Panc1 (cell line): Measurements from ENCODE around the gene NXPH1. TPM values are rescaled to one million over a fixed set of nuclear protein-coding genes. Genes with fewer than 3 reads are reported as not detected.

Experiments used
- ATAC-seq: fragments of 200-7000 bp; cut with Tn5 transposase; 2 replicates; pipeline ENCODE4 v1.9.1; 2020; ENCODE audit warnings: mild to moderate bottlenecking, moderate library complexity
- BruUV-seq: library from RNA; stranded (reverse); fragments of 400-500 nt; replicated peaks from 2 replicates; lab custom pipeline; 2021; lab: Mats Ljungman, UMichigan
- CTCF ChIA-PET: fragments of 300-600 bp; sonication (Branson Sonifier 250); formaldehyde crosslinking; loops from one replicate; lab custom pipeline; 2022; ENCODE audit warnings: antibody characterized with exemption; lab: Charles Lee
- POLR2A ChIA-PET: fragments of 300-600 bp; sonication (Branson Sonifier 250); formaldehyde crosslinking; loops from one replicate; lab custom pipeline; 2022; ENCODE audit warnings: antibody characterized with exemption; lab: Charles Lee
- DNase-seq: peaks from one replicate; pipeline ENCODE4 v3.0.0-alpha.2; 2010; ENCODE audit warnings: low read depth, low spot score
- H3K27ac ChIP-seq: 2 replicates; pipeline ENCODE4 v1.5.1; 2011; ENCODE audit warnings: mild to moderate bottlenecking, low read length, inconsistent platforms
- H3K27me3 ChIP-seq: fragments of 200-500 bp; sonication (Bioruptor generic); 2 replicates; pipeline ENCODE4 v1.6.0; 2014; ENCODE audit warnings: low read length, inconsistent platforms; ENCODE audit not compliant: control insufficient read depth, insufficient read depth
- H3K36me3 ChIP-seq: fragments of 200-500 bp; sonication (Bioruptor generic); 2 replicates; pipeline ENCODE4 v1.5.1; 2014; ENCODE audit warnings: inconsistent platforms, mild to moderate bottlenecking, low read length, moderate library complexity; ENCODE audit not compliant: control insufficient read depth, insufficient read depth
- H3K4me1 ChIP-seq: 2 replicates; pipeline ENCODE4 v1.5.1; 2011; ENCODE audit warnings: inconsistent platforms, mild to moderate bottlenecking, low read length, moderate library complexity; ENCODE audit not compliant: control insufficient read depth, insufficient read depth
- H3K4me3 ChIP-seq, 2 experiments: 2 replicates each; pipeline ENCODE4 v1.5.1; 2011 to 2012; ENCODE audit warnings: low read depth in 2 of 2, low read length in 2 of 2, mild to moderate bottlenecking in 2 of 2, inconsistent platforms in 1 of 2, moderate library complexity in 1 of 2
- H3K9me3 ChIP-seq: fragments of 200-500 bp; sonication (Bioruptor generic); 2 replicates; pipeline ENCODE4 v1.5.1; 2014; ENCODE audit warnings: low read depth, mild to moderate bottlenecking, inconsistent platforms, low read length, moderate library complexity; ENCODE audit not compliant: control insufficient read depth, insufficient read depth
- POLR2AphosphoS5 ChIP-seq: IDR thresholded peaks from 2 replicates; pipeline ENCODE4 v1.6.1; 2012; ENCODE audit warnings: mild to moderate bottlenecking, low read depth, low read length, moderate library complexity
- SIN3A ChIP-seq: IDR thresholded peaks from 2 replicates; pipeline ENCODE4 v1.6.1; 2012; ENCODE audit warnings: low read depth, mild to moderate bottlenecking, low read length, moderate library complexity, borderline replicate concordance; ENCODE audit not compliant: insufficient read depth
- TCF7L2 ChIP-seq: IDR thresholded peaks from 2 replicates; pipeline ENCODE4 v1.6.1; 2011; ENCODE audit warnings: mild to moderate bottlenecking, low read depth, low read length, inconsistent platforms
- in situ Hi-C: cut with HindIII; loops from 2 replicates; pipeline ENCODE4 v1.10.0; 2016; ENCODE audit warnings: low sequenced_read_pairs, low pct_unique_long_range_greater_than_20kb
- intact Hi-C: fragments of 100-400 bp; cut with micrococcal nuclease; formaldehyde crosslinking; loops from one replicate; pipeline ENCODE4 v1.10.0; 2022; ENCODE audit not compliant: unreplicated experiment
- total RNA-seq: library from RNA; stranded (reverse); gene quantifications from one replicate; pipeline ENCODE4 v1.2.1, GENCODE V29; 2021; ENCODE audit not compliant: unreplicated experiment
- TF ChIP-seq, protein P1 (sequence below), 2 experiments: IDR thresholded peaks; 2 replicates each; pipeline ENCODE4 v1.6.1; 2011 to 2012; ENCODE audit warnings: low read depth in 2 of 2, control low read depth in 1 of 2, low read length in 1 of 2, mild to moderate bottlenecking in 1 of 2, moderate library complexity in 1 of 2; ENCODE audit not compliant: insufficient read depth in 1 of 2
- TF ChIP-seq, protein P2 (sequence below): fragments of 450-650 bp; IDR thresholded peaks from 2 replicates; pipeline ENCODE4 v1.5.1; 2017; ENCODE audit warnings: mild to moderate bottlenecking

Gene NXPH1
- total RNA-seq, 1 experiment from 2014 or later, result not detected

DNA sequence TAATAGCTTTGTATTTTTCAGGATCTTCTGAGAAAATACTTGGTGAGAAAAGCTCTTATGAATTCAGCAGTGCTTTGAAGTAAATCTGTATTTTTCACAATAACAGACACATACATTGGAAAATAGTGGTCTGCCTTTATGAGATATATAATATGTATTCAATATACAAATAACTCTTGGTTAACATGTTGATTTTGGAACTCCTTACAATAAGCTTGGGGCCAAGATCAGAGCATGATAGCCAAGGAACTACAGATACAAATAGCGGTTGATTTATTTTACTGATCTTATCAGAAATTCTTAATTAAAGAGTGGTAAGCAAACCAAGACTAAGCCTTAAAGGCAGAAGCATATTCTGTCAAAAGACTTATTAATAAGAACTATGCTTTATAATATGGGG lies 24.5 kb upstream of the NXPH1 start:
- intact Hi-C loops, result no loop called here
- BruUV-seq, result no TSS peak
- DNase-seq, result no peak
- ATAC-seq, result no peak
- Histone ChIP-seq H3K9me3 (no peaks in the 10 kb centered on the region), H3K27ac (no peak overlapping the region), H3K36me3 (no peaks in the 10 kb centered on the region), H3K27me3 (no peaks in the 10 kb centered on the region), H3K4me3 (no peak overlapping the region), H3K4me1 (no peaks in the 10 kb centered on the region)
- in situ Hi-C loops, result no loop called here
- TF ChIP-seq POLR2AphosphoS5 (no peak), SIN3A (no peak), TCF7L2 (no peak)
- TF ChIP-seq, protein P1, sequence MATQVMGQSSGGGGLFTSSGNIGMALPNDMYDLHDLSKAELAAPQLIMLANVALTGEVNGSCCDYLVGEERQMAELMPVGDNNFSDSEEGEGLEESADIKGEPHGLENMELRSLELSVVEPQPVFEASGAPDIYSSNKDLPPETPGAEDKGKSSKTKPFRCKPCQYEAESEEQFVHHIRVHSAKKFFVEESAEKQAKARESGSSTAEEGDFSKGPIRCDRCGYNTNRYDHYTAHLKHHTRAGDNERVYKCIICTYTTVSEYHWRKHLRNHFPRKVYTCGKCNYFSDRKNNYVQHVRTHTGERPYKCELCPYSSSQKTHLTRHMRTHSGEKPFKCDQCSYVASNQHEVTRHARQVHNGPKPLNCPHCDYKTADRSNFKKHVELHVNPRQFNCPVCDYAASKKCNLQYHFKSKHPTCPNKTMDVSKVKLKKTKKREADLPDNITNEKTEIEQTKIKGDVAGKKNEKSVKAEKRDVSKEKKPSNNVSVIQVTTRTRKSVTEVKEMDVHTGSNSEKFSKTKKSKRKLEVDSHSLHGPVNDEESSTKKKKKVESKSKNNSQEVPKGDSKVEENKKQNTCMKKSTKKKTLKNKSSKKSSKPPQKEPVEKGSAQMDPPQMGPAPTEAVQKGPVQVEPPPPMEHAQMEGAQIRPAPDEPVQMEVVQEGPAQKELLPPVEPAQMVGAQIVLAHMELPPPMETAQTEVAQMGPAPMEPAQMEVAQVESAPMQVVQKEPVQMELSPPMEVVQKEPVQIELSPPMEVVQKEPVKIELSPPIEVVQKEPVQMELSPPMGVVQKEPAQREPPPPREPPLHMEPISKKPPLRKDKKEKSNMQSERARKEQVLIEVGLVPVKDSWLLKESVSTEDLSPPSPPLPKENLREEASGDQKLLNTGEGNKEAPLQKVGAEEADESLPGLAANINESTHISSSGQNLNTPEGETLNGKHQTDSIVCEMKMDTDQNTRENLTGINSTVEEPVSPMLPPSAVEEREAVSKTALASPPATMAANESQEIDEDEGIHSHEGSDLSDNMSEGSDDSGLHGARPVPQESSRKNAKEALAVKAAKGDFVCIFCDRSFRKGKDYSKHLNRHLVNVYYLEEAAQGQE (IDR thresholded peaks at IDR 0.05; ENCODE audit: insufficient read depth in 1 of 2, low read depth in 2 of 2, low read length in 1 of 2), result no peak
- TF ChIP-seq, protein P2, sequence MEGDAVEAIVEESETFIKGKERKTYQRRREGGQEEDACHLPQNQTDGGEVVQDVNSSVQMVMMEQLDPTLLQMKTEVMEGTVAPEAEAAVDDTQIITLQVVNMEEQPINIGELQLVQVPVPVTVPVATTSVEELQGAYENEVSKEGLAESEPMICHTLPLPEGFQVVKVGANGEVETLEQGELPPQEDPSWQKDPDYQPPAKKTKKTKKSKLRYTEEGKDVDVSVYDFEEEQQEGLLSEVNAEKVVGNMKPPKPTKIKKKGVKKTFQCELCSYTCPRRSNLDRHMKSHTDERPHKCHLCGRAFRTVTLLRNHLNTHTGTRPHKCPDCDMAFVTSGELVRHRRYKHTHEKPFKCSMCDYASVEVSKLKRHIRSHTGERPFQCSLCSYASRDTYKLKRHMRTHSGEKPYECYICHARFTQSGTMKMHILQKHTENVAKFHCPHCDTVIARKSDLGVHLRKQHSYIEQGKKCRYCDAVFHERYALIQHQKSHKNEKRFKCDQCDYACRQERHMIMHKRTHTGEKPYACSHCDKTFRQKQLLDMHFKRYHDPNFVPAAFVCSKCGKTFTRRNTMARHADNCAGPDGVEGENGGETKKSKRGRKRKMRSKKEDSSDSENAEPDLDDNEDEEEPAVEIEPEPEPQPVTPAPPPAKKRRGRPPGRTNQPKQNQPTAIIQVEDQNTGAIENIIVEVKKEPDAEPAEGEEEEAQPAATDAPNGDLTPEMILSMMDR, result no peak
- ChIA-PET CTCF (no interaction called here), POLR2A (no interaction called here)

DNA sequence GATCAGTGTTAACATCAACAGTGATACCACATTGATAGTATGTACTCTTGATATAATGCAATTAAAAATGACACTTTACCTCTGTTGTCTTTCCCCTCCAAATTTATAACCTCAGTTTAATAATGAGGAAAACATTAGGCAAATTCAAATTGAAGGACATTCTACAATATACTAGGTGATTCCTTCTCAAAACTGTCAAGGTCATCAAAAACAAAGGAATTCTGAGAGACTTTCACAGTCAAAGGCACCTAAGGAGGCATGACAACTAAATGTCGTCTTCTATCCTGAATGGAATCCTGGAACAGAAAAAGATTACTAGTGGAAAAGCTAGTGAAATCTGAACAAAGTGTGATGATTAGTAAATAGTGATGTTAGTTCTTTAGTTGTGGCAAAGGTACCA lies 22.3 kb upstream of the NXPH1 start:
- in situ Hi-C loops, result no loop called here
- CTCF ChIA-PET, result no interaction called here

More for the DNA sequence above, 22.3 kb upstream of the NXPH1 start:
- TF ChIP-seq POLR2AphosphoS5 (no peak), SIN3A (no peak), TCF7L2 (no peak)
- TF ChIP-seq, protein P1 (IDR thresholded peaks at IDR 0.05; ENCODE audit: insufficient read depth in 1 of 2, low read depth in 2 of 2, low read length in 1 of 2), result no peak
- TF ChIP-seq, protein P2, result no peak
- ATAC-seq (no peak), DNase-seq (no peak)
- Histone ChIP-seq H3K27ac (no peak overlapping the region), H3K36me3 (no peaks in the 10 kb centered on the region), H3K4me1 (no peaks in the 10 kb centered on the region), H3K27me3 (no peaks in the 10 kb centered on the region), H3K4me3 (no peak overlapping the region), H3K9me3 (no peaks in the 10 kb centered on the region)
- BruUV-seq, result no TSS peak
- intact Hi-C loops, result no loop called here
- POLR2A ChIA-PET, result no interaction called here
